Measurements from ENCODE around the gene METTL25. TPM values are rescaled to one million over a fixed set of nuclear protein-coding genes. Genes with fewer than 3 reads are reported as not detected.

The METTL25 gene
- total RNA-seq, 1 experiment from 2014 or later = 2.2 TPM

DNA sequence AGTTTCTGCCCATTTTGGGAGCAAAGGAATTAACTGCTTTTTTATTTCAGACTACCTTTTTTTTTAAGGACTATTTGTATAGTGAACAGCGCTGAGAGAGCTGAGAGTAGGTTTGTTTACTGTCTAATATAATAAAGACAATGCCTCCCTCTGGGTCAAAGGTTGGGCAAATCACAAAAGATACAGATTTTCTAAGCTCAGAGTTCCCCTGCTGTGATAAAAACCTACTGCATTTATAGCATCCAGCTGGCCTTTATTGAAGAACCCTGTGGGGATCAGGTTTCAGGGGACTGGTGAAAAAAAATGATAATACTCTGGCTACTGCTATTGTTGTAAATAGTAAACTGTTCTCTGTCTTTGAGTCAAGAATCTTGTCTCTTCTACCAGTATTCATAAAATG is 28.8 kb upstream of the METTL25 start:
- no peaks in the 10 kb centered on the region for H3K36me3 ChIP-seq (ENCODE audit: low read depth)
- H3K9me3 ChIP-seq (ENCODE audit: insufficient read depth, low read depth) = no peaks in the 10 kb centered on the region
- H4K20me1 ChIP-seq (ENCODE audit: insufficient read depth) = no peaks in the 10 kb centered on the region
- H2AFZ ChIP-seq = no peak overlapping the region
- ChIA-PET CTCF (no interaction called here), POLR2A (ENCODE audit: unreplicated experiment) (no interaction called here)
- H3K9me2 ChIP-seq (ENCODE audit: insufficient read depth) = no peaks in the 10 kb centered on the region
- no peak overlapping the region for H3K4me2 ChIP-seq
- H3K4me3 ChIP-seq = no peak overlapping the region
- H3K27ac ChIP-seq = no peak overlapping the region
- H3K4me1 ChIP-seq (replicated peaks; ENCODE audit: insufficient read depth) = no peaks in the 10 kb centered on the region
- no peak for TF ChIP-seq EZH2 (IDR thresholded peaks at IDR 0.05; ENCODE audit: low read depth)
- TF ChIP-seq, protein P1, sequence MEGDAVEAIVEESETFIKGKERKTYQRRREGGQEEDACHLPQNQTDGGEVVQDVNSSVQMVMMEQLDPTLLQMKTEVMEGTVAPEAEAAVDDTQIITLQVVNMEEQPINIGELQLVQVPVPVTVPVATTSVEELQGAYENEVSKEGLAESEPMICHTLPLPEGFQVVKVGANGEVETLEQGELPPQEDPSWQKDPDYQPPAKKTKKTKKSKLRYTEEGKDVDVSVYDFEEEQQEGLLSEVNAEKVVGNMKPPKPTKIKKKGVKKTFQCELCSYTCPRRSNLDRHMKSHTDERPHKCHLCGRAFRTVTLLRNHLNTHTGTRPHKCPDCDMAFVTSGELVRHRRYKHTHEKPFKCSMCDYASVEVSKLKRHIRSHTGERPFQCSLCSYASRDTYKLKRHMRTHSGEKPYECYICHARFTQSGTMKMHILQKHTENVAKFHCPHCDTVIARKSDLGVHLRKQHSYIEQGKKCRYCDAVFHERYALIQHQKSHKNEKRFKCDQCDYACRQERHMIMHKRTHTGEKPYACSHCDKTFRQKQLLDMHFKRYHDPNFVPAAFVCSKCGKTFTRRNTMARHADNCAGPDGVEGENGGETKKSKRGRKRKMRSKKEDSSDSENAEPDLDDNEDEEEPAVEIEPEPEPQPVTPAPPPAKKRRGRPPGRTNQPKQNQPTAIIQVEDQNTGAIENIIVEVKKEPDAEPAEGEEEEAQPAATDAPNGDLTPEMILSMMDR (conservative IDR thresholded peaks at IDR 0.05) = no peak
- H3K27me3 ChIP-seq (ENCODE audit: insufficient read depth, low read depth) = no peaks in the 10 kb centered on the region
- no peaks in the 10 kb centered on the region for H3K79me2 ChIP-seq (ENCODE audit: low read depth)
- intact Hi-C loops (cut with micrococcal nuclease; ENCODE audit: unreplicated experiment) = no loop called here
- BruUV-seq (replicated peaks) = no TSS peak
- H3F3A ChIP-seq (ENCODE audit: insufficient read depth, low read depth) = no peaks in the 10 kb centered on the region; the same call in 1 of the 2 replicates
- no peak for DNase-seq

DNA sequence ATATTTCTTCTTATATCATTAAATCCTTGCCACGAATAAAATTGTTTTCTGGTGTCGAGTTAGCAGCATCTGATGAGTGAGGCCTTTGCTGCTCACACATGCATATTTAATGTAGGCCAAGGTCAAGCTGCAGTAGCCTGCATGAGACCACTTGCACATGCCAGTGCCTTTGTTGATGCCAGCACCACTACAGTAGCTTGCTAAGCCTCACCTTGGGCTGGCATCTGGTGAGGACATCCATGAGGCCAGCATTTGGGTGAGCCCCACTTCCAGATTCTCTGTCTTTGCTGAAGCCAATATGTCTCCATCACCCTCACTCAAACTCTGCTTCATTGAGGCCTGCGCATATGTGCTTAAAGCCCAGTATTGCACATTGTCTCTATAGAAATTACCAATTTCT is 8.2 kb upstream of the METTL25 start:
- Histone ChIP-seq H3K4me1 (replicated peaks; ENCODE audit: insufficient read depth) (no peaks in the 10 kb centered on the region), H3K27me3 (ENCODE audit: insufficient read depth, low read depth) (no peaks in the 10 kb centered on the region), H3K9me3 (ENCODE audit: insufficient read depth, low read depth) (no peaks in the 10 kb centered on the region), H3K9me2 (ENCODE audit: insufficient read depth) (no peaks in the 10 kb centered on the region), H3K4me2 (no peak overlapping the region), H3K79me2 (ENCODE audit: low read depth) (no peaks in the 10 kb centered on the region), H3K4me3 (no peak overlapping the region), H3F3A (ENCODE audit: insufficient read depth, low read depth) (peaks cover 15% of the 10 kb centered on the region; the same call in 1 of the 2 replicates), H3K36me3 (ENCODE audit: low read depth) (peaks cover 4% of the 10 kb centered on the region), H3K27ac (no peak overlapping the region), H4K20me1 (ENCODE audit: insufficient read depth) (no peaks in the 10 kb centered on the region; the same call in 1 of the 2 replicates), H2AFZ (no peak overlapping the region)
- ChIA-PET POLR2A (ENCODE audit: unreplicated experiment) (no interaction called here), CTCF (no interaction called here)
- TF ChIP-seq EZH2 (IDR thresholded peaks at IDR 0.05; ENCODE audit: low read depth) = no peak
- TF ChIP-seq, protein P1 (conservative IDR thresholded peaks at IDR 0.05) = no peak
- BruUV-seq (replicated peaks) = no TSS peak
- no peak for DNase-seq
- intact Hi-C loops (cut with micrococcal nuclease; ENCODE audit: unreplicated experiment) = loop anchor here (10.0 kb wide), 1 partner anchor 705 kb away; no protein-coding TSS in a partner anchor

DNA sequence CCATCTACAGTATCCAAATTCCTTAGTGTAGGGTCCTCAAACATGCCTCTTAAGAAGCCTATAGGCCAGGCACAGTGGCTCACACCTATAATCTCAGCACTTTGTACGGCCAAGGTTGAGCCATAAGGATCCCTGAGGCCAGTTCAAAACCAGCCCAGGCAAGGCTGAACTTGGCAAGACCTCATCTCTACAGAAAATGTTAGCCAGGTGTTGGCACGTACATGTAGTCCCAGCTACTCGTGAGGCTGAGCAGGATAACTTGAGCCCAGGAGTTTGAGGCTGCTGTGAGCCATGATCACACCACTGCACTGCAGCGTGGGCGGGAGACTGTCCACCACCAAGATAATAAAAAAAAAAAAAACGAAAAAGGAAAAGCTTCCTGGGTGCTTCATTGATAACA is 6.9 kb upstream of the METTL25 start:
- no peak overlapping the region for H2AFZ ChIP-seq
- POLR2A ChIA-PET (ENCODE audit: unreplicated experiment) = no interaction called here
- BruUV-seq (replicated peaks) = no TSS peak
- CTCF ChIA-PET = no interaction called here
- no peak for DNase-seq
- peaks cover 15% of the 10 kb centered on the region; the same call in 1 of the 2 replicates for H3F3A ChIP-seq (ENCODE audit: insufficient read depth, low read depth)
- no peak overlapping the region for H3K4me3 ChIP-seq
- H3K36me3 ChIP-seq (ENCODE audit: low read depth) = peaks cover 16% of the 10 kb centered on the region
- H3K4me1 ChIP-seq (replicated peaks; ENCODE audit: insufficient read depth) = no peaks in the 10 kb centered on the region
- H3K4me2 ChIP-seq = no peak overlapping the region
- H3K27me3 ChIP-seq (ENCODE audit: insufficient read depth, low read depth) = no peaks in the 10 kb centered on the region
- TF ChIP-seq EZH2 (IDR thresholded peaks at IDR 0.05; ENCODE audit: low read depth) = no peak
- TF ChIP-seq, protein P1 (conservative IDR thresholded peaks at IDR 0.05) = no peak
- H3K9me2 ChIP-seq (ENCODE audit: insufficient read depth) = no peaks in the 10 kb centered on the region
- H3K9me3 ChIP-seq (ENCODE audit: insufficient read depth, low read depth) = no peaks in the 10 kb centered on the region
- intact Hi-C loops (cut with micrococcal nuclease; ENCODE audit: unreplicated experiment) = loop anchor here (10.0 kb wide), 1 partner anchor 707 kb away; no protein-coding TSS in a partner anchor
- peaks cover 8% of the 10 kb centered on the region for H3K79me2 ChIP-seq (ENCODE audit: low read depth)
- no peak overlapping the region for H3K27ac ChIP-seq
- H4K20me1 ChIP-seq (ENCODE audit: insufficient read depth) = peaks cover 4% of the 10 kb centered on the region; the same call in 1 of the 2 replicates
